ENCODE results near the gene TPRN.
A peak's percentile ranks its signal among the peaks of the same experiment; 100 is the strongest.

Gene TPRN

DNA sequence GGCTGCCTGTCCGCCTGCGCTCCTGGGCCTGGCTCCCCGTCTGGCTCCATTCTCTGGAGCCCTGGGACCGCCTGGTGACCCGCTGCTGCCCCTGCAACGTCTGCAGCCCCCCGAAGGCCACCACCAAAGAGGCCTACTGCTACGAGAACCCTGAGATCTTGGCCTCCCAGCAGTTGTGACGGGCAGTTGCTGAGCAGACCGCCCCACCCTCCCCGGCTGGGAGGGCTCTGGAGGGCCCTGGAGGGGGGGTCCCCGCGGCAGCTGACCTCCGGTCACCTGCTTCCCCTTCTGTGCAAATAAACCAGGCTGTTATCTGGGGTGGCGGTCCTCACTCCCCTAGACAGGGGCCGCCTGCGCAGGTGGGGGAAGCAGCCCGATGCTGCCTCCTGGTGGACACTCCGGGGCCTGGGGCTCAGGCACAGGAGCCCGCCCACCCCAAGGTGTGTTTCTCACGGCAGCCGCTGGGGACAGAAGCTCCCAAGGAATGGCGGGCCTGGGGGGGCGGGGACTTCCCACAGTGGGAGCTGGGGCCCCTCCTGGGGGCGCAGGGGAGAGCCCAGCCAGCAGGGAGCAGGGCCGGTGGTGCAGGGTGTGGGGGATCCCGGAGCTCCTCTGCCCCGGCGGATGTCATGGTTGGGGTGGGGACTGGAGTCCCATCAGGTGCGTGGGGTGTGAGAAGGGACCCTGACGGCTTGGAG, 35.8 kb upstream of the TPRN start:
- peak; percentile 80 to 92 for DNase-seq (ENCODE audit: low read depth in 2 of 2)

GRCh38 chr9:137235424-137236237, 35.1 kb upstream of the TPRN start:
- no peak for DNase-seq (ENCODE audit: low read depth in 2 of 2)

GRCh38 chr9:137234758-137235423, 34.4 kb upstream of the TPRN start:
- DNase-seq (ENCODE audit: low read depth in 2 of 2) = no peak

DNA sequence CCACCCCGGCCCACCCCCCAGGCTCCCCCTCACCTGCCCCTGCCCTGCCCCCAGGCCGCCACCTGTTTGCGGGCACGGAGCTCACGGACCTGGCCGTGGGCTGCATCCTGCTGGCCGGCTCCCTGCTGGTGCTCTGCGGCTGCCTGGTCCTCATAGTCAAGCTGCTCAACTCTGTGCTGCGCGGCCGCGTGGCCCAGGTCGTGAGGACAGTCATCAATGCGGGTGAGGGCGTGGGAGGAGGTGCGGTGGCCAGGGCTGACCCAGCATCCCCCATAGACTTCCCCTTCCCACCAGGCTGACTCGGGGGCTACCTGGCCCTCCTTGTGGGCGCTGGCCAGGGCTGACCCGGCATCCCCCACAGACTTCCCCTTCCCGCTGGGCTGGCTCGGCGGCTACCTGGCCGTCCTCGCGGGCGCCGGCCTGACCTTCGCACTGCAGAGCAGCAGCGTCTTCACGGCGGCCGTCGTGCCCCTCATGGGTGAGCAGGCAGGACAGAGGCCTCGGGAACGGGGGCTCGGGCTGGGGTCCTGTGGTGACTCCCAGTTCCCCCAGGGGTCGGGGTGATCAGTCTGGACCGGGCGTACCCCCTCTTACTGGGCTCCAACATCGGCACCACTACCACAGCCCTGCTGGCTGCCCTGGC, 33.6 kb upstream of the TPRN start:
- DNase-seq (ENCODE audit: low read depth in 2 of 2) = no peak

DNA sequence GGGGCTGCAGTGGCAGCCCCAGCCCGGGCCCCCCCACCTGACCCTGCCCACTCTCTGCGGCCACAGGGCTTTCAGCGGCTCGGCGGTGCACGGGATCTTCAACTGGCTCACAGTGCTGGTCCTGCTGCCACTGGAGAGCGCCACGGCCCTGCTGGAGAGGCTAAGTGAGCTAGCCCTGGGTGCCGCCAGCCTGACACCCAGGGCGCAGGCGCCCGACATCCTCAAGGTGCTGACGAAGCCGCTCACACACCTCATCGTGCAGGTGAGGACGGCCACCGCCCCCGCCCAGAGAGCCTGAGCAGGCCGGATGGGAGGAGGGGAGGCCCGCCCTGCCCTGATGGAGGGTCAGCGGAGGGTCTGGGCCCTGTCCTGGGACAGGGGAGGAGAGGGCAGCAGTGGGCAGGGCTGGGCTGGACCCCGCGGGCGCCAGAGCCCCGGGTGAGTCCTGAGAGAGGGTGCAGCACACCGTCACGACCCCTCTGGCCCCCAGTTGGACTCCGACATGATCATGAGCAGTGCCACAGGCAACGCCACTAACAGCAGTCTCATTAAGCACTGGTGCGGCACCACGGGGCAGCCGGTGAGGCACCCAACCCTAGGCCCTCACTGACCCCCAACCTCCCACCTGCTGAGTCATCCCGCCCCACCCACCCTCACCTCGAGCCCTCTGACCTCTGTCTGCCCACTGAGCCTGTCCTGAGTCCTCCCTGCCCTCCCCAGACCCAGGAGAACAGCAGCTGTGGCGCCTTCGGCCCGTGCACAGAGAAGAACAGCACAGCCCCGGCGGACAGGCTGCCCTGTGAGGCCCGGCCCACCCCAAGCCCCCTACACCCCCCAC, 32.8 kb upstream of the TPRN start:
- no peak for DNase-seq (ENCODE audit: low read depth in 2 of 2)

GRCh38 chr9:137232510-137232909, 32.0 kb upstream of the TPRN start:
- no peak for DNase-seq (ENCODE audit: low read depth in 2 of 2)

DNA sequence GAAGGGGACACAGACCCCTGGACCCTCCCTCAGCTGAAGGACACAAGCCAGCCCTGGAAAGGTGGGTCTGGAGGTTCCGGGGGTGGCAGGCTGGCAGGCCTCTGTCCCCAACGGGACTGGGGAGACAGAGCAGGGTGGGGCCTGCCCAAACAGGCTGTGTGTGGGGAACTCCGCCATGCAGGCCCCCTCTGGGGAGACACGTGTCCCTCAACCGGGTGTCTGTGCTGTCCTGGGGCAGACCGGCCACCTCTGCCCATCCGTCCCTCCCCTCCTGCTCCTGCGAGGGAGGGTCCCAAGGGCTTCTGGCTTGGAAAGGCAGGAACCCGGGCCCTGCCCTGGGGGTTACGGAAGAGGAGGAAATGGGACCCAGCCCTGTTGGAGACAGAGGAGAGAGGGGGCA, 31.6 kb upstream of the TPRN start:
- DNase-seq (ENCODE audit: low read depth in 2 of 2) = no peak

DNA sequence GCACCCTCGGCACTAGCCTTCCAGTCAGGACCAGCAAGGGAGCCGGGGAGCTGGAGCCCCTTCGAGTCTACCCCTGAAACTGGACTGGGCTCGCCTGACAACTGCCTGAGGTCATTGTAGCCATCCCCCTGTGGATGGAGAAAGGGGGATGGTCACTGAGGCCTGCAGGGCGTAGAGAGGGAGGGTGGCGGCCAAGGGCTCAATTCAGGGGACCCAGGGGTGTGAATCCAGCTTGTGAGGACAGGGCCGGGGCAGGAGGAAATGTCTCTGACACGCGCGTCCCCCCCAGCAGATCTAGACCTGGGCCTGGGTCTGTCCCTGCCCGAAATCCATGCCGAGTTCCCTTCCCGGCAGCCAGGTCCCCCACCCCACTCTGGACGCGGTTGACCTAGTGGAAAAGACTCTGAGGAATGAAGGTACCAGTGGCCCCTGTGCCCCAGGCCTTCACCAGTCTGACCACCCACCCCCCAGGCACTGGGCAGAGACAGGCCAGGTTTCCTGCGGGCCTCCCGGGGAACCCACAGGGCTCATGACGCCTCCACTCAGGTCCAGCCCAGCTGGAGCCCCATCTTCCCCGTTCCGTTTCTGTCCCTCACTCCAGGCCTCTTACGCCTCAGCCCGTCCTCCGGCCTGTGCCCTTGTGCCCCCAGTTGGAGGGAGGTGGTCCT, 31.0 kb upstream of the TPRN start:
- no peak for DNase-seq (ENCODE audit: low read depth in 2 of 2)

- DNase-seq (ENCODE audit: low read depth in 2 of 2) = no peak
Measured at GRCh38 chr9:137230705-137231371, 30.3 kb upstream of the TPRN start, which contains the start of gene SLC34A3. SLC34A3 (plus strand) TSS chr9:137230901; CDS start chr9:137231703, 802 bp downstream.

GRCh38 chr9:137229903-137230704, 29.6 kb upstream of the TPRN start:
- no peak for DNase-seq (ENCODE audit: low read depth in 2 of 2)

- DNase-seq (ENCODE audit: low read depth in 2 of 2) = no peak
Measured at GRCh38 chr9:137228968-137229896, 28.7 kb upstream of the TPRN start.

DNA sequence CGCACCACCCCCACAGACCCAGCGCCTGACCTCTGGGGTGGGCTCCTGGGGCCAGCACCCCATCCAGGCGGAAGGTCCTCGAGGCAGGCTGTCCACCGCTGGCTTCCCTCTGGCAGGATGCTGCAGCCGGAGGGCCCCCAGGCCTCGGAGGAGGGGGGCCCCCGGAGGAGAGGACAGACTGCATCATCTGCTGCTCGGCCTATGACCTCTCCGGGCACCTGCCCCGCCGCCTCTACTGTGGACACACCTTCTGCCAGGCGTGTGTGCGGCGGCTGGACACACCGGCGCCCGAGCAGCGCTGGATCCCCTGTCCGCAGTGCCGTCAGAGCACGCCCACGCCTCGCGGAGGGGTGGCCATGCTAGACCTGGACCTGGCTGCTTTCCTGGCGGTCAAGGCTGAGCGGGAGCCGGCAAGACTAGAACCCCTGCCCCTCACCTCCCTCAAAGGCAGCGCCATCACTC, 28.0 kb upstream of the TPRN start:
- no peak for DNase-seq (ENCODE audit: low read depth in 2 of 2)

GRCh38 chr9:137227853-137228505, 27.4 kb upstream of the TPRN start:
- DNase-seq (ENCODE audit: low read depth in 2 of 2) = no peak

DNA sequence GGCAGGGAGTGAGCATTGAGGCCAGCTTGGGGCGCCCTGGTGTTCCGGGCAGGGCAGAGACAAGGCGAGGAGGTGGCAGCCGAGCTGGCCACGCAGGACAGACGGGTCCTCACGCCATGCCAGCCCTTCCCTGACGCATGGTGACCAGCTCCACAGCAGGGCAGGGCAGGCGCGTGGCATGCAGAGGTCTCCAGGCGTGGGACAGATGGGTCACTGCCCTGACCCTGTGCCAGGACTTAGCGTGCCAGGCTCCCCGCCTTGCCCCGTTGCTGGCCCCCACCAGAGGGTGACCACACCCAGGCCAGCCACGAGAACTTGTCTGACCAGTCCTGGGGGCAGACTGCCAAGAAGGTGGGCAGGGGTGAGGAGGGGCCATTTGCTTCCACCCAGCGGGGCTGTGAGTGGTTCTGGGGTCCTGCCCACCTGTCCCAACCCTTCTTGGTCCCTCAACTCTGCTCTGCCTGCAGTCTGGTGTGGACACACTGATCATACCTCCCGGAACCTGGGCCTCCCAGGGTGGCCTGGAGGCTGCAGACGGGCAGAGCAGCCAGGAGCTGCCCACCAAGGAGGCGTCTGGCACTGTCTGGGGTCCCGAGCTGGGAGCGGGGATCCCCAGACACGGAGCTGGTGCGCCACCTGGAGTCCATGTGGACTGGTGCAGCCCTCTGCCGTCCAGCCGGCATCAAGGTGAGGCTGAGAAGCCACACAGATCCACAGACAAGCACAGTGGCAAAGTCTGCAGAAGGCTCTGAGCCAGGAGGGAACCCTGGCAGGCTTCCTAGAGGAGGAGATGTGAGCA, 26.7 kb upstream of the TPRN start, which contains the start of gene RNF224:
Gene RNF224, plus strand, starts transcription at position 449 of the 799 bp plus-strand sequence. CDS start 834 bp downstream, outside the sequence.
- peak; percentile 73 to 77 for DNase-seq (ENCODE audit: low read depth in 2 of 2)

DNA sequence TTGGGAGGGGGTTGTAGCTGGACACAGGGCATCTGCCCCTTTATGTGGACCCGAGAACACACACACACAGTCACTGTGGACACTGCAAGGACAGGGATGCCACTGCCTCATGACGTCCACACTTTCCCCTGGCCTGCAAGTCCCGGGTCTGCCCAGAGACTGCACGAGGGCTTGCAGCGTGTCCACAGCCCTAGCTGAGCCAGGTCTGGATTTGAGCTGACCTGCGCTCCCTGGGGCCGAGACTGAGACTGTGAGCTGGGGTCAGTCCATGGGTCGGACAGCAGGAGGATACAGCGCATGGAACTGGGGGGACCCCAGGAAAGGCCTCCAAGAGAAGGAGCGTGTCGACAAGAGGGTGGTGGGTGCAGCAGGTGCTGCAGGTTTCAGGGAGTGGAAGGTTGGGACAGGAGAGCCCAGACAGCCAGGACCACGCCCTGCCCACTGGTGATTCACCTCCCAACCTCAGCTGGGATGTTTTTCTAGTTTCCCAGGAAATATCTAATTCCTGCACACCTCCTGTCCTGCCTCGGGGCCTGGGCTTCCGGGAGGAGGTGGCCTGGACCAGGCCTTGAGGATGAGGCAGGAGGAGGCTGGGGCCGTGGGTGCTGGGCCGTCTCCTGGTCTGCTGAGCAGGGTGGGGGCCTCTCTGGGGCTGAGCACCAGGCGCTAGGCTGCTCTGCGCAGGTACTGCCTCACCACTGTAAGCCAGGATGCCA, 26.0 kb upstream of the TPRN start:
- DNase-seq (ENCODE audit: low read depth in 2 of 2) = no peak

All from stimulated activated CD4-positive, alpha-beta T cell treated with anti-CD3 and anti-CD28 coated beads, Interleukin-15, amount 100 ng/mL, for 48 hours (primary cell).